Thoracic aorta (tissue), 2 donors: ENCODE results near the gene TMEM129. TPM values are rescaled to one million over a fixed set of nuclear protein-coding genes. Genes with fewer than 3 reads are reported as not detected.

ENCODE experiments used
- ATAC-seq: fragments of 150-250 bp; one replicate; pipeline ENCODE4 v1.8.0; 2017; ENCODE audit warnings: low read depth; ENCODE audit not compliant: insufficient number of reproducible peaks, low FRiP score
- DNase-seq: peaks from one replicate; pipeline ENCODE4 v3.0.0-alpha.2; 2020; ENCODE audit warnings: low spot score
- H3K27ac ChIP-seq, 2 donors: fragments of 200-600 bp; sonication (generic); 1 replicate in 1 of 2; 2 replicates in 1 of 2; pipeline ENCODE4 v1.5.1; 2016; ENCODE audit warnings: mild to moderate bottlenecking in 2 of 2, moderate library complexity in 2 of 2
- H3K27me3 ChIP-seq: fragments of 200-600 bp; sonication (generic); replicated peaks from 2 replicates; pipeline ENCODE4 v1.6.0; 2016; ENCODE audit warnings: mild to moderate bottlenecking; ENCODE audit not compliant: insufficient read depth
- H3K36me3 ChIP-seq: fragments of 200-600 bp; sonication (generic); one replicate; pipeline ENCODE4 v1.5.1; 2016
- H3K4me1 ChIP-seq, 2 donors: fragments of 200-600 bp; sonication (generic); 1 replicate in 1 of 2; 2 replicates in 1 of 2; pipeline versions ENCODE4 v1.5.1 to v1.6.0; 2016; ENCODE audit warnings: low read depth in 2 of 2, mild to moderate bottlenecking in 1 of 2; ENCODE audit not compliant: control insufficient read depth in 1 of 2
- H3K4me3 ChIP-seq: fragments of 200-600 bp; sonication (generic); 2 replicates; pipeline ENCODE4 v1.5.1; 2016; ENCODE audit warnings: mild to moderate bottlenecking
- H3K9me3 ChIP-seq: fragments of 200-600 bp; sonication (generic); 2 replicates; pipeline ENCODE4 v1.5.1; 2016
- total RNA-seq, 2 donors: library from RNA; depleted of rRNA; stranded (reverse); fragments of >200 nt; gene quantifications; one replicate each; pipeline versions ENCODE4 v1.1.0 to v1.2.3, GENCODE V29; 2016
- TF ChIP-seq, protein P1 (sequence below): fragments of 200-600 bp; sonication (generic); IDR thresholded peaks from one replicate; pipeline ENCODE4 v1.5.1; 2019; ENCODE audit warnings: antibody characterized with exemption

The TMEM129 gene
- total RNA-seq, 2 donors from 2014 or later, result 58.1 to 104 TPM

DNA sequence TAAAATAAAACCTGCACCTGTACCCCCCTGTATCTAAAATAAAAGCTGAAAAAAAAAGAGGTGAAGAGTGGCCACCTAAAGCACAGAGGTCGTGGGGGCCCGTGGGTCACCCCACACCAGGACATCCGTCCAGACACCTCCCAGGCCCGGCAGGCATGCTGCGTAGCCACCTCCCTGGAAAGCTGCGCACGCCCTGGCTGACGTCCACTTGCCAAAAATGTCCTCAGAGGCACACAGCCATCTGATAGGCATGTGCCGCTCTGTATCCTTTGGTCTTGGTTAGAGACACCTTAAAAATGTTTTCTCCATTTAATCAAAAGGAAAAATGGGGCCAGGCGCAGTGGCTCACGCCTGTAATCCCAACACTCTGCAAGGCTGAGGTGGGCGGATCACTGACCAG is 54.7 kb downstream of the TMEM129 start:
- H3K4me3 ChIP-seq, result no peak overlapping the region
- H3K9me3 ChIP-seq, result no peaks in the 10 kb centered on the region
- ATAC-seq, result no peak
- H3K27me3 ChIP-seq, result no peaks in the 10 kb centered on the region
- H3K27ac ChIP-seq, result no peak overlapping the region
- TF ChIP-seq, protein P1, sequence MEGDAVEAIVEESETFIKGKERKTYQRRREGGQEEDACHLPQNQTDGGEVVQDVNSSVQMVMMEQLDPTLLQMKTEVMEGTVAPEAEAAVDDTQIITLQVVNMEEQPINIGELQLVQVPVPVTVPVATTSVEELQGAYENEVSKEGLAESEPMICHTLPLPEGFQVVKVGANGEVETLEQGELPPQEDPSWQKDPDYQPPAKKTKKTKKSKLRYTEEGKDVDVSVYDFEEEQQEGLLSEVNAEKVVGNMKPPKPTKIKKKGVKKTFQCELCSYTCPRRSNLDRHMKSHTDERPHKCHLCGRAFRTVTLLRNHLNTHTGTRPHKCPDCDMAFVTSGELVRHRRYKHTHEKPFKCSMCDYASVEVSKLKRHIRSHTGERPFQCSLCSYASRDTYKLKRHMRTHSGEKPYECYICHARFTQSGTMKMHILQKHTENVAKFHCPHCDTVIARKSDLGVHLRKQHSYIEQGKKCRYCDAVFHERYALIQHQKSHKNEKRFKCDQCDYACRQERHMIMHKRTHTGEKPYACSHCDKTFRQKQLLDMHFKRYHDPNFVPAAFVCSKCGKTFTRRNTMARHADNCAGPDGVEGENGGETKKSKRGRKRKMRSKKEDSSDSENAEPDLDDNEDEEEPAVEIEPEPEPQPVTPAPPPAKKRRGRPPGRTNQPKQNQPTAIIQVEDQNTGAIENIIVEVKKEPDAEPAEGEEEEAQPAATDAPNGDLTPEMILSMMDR, result no peak
- peaks cover 3 to 6% of the 10 kb centered on the region in 2 donors for H3K4me1 ChIP-seq
- DNase-seq, result no peak
- no peaks in the 10 kb centered on the region for H3K36me3 ChIP-seq

Other genes starting within 250 kb of the TMEM129 start
- gene FAM53A, start 37.0 kb downstream of the TMEM129 start, total RNA-seq, result 10 to 100 TPM in 1 of 2 donors, 1 to 10 TPM in 1; 5.1 to 10.9 TPM
- gene SLBP, start 9.0 kb downstream of the TMEM129 start, total RNA-seq, result 10 to 100 TPM; 29.8 to 30.5 TPM
- 10 to 100 TPM in 1 of 2 donors, 1 to 10 TPM in 1; 6.2 to 24.5 TPM for gene TACC3, start 198 bp upstream of the TMEM129 start, total RNA-seq
- gene FGFR3, start 72.0 kb upstream of the TMEM129 start, total RNA-seq, result 1 to 10 TPM in 1 of 2 donors, under 1 TPM in 1; 0.68 to 1.4 TPM
- gene LETM1, start 134.8 kb upstream of the TMEM129 start, total RNA-seq, result 10 to 100 TPM; 30.5 to 68.9 TPM
- gene NSD2, start 150.1 kb upstream of the TMEM129 start, total RNA-seq, result 10 to 100 TPM; 18.8 to 35.4 TPM